Measurements from ENCODE around the gene CDX1. TPM values are rescaled to one million over a fixed set of nuclear protein-coding genes. Genes with fewer than 3 reads are reported as not detected.

The CDX1 gene
- total RNA-seq, 4 donors from 2014 or later: 1.5 TPM; not detected in 3

- intact Hi-C loops (cut with DNase I; ENCODE audit: low total_unique reads) (no loop called here), in situ Hi-C loops (cut with MboI; ENCODE audit: low sequenced_read_pairs in 4 of 4) (no loop called here)
- H3K36me3 ChIP-seq: no peaks in the 10 kb centered on the region
- H3K4me3 ChIP-seq: no peak overlapping the region
- no peak overlapping the region for H3K27ac ChIP-seq
- ATAC-seq (no peak), DNase-seq (no peak)
- no peaks in the 10 kb centered on the region for H3K4me1 ChIP-seq
- TF ChIP-seq CTCF (IDR thresholded peaks at IDR 0.05 in 4 of 5, conservative IDR thresholded peaks at IDR 0.05 in 1 of 5) (no peak), POLR2A (IDR thresholded peaks at IDR 0.05) (no peak)
- H3K27me3 ChIP-seq: no peaks in the 10 kb centered on the region
- H3K9me3 ChIP-seq: no peaks in the 10 kb centered on the region
Measured at GRCh38 chr5:150120062-150120441, 46.5 kb upstream of the CDX1 start.

- Histone ChIP-seq H3K4me3 (no peak overlapping the region), H3K36me3 (no peaks in the 10 kb centered on the region), H3K27me3 (no peaks in the 10 kb centered on the region), H3K27ac (no peak overlapping the region), H3K9me3 (no peaks in the 10 kb centered on the region), H3K4me1 (no peaks in the 10 kb centered on the region)
- DNase-seq (no peak), ATAC-seq (no peak)
- in situ Hi-C loops (cut with MboI; ENCODE audit: low sequenced_read_pairs in 4 of 4): no loop called here
- intact Hi-C loops (cut with DNase I; ENCODE audit: low total_unique reads): no loop called here
- TF ChIP-seq POLR2A (IDR thresholded peaks at IDR 0.05): no peak
- no peak for TF ChIP-seq CTCF (IDR thresholded peaks at IDR 0.05 in 4 of 5, conservative IDR thresholded peaks at IDR 0.05 in 1 of 5)
Measured at GRCh38 chr5:150120617-150121447, 45.7 kb upstream of the CDX1 start.

- intact Hi-C loops (cut with DNase I; ENCODE audit: low total_unique reads): no loop called here
- no peaks in the 10 kb centered on the region for H3K36me3 ChIP-seq
- H3K27me3 ChIP-seq: no peaks in the 10 kb centered on the region
- H3K9me3 ChIP-seq: no peaks in the 10 kb centered on the region
- no peak for TF ChIP-seq POLR2A (IDR thresholded peaks at IDR 0.05)
- no peak for TF ChIP-seq CTCF (IDR thresholded peaks at IDR 0.05 in 4 of 5, conservative IDR thresholded peaks at IDR 0.05 in 1 of 5)
- in situ Hi-C loops (cut with MboI; ENCODE audit: low sequenced_read_pairs in 4 of 4): no loop called here
- H3K27ac ChIP-seq: peak overlapping the region in 1 of 4 donors; percentile 18
- DNase-seq (no peak), ATAC-seq (no peak)
- no peaks in the 10 kb centered on the region for H3K4me1 ChIP-seq
- H3K4me3 ChIP-seq: no peak overlapping the region
Measured at GRCh38 chr5:150121448-150122157, 45.0 kb upstream of the CDX1 start.

GRCh38 chr5:150122158-150122510 is 44.4 kb upstream of the CDX1 start:
- Histone ChIP-seq H3K27ac (no peak overlapping the region), H3K9me3 (no peaks in the 10 kb centered on the region), H3K4me1 (no peaks in the 10 kb centered on the region), H3K4me3 (no peak overlapping the region), H3K36me3 (no peaks in the 10 kb centered on the region), H3K27me3 (no peaks in the 10 kb centered on the region)
- no peak for DNase-seq
- TF ChIP-seq POLR2A (IDR thresholded peaks at IDR 0.05) (no peak), CTCF (IDR thresholded peaks at IDR 0.05 in 4 of 5, conservative IDR thresholded peaks at IDR 0.05 in 1 of 5) (no peak)
- ATAC-seq: no peak
- intact Hi-C loops (cut with DNase I; ENCODE audit: low total_unique reads): no loop called here
- in situ Hi-C loops (cut with MboI; ENCODE audit: low sequenced_read_pairs in 4 of 4): no loop called here
